Caco-2 (cell line): Measurements from ENCODE around the gene ZNF778. TPM values are rescaled to one million over a fixed set of nuclear protein-coding genes. Genes with fewer than 3 reads are reported as not detected.

Source experiments
- BruUV-seq: library from RNA; stranded (reverse); fragments of 400-500 nt; replicated peaks from 2 replicates; lab custom pipeline; 2021; lab: Mats Ljungman, UMichigan
- CTCF ChIA-PET: fragments of 300-600 bp; sonication (Branson Sonifier 250); formaldehyde crosslinking; loops from one replicate; lab custom pipeline; 2022; ENCODE audit warnings: antibody characterized with exemption; lab: Charles Lee
- POLR2A ChIA-PET: fragments of 300-600 bp; sonication (Branson Sonifier 250); formaldehyde crosslinking; loops from one replicate; lab custom pipeline; 2022; ENCODE audit warnings: antibody characterized with exemption; lab: Charles Lee
- DNase-seq, 2 experiments: peaks; one replicate each; pipeline versions ENCODE4 v3.0.0 to v3.0.0-alpha.2; 2020 to 2022
- H3K27me3 ChIP-seq: replicated peaks from 2 replicates; pipeline ENCODE4 v1.6.0; 2011; ENCODE audit warnings: low read length; ENCODE audit not compliant: control insufficient read depth, insufficient read depth
- H3K36me3 ChIP-seq: 2 replicates; pipeline ENCODE4 v1.5.1; 2011; ENCODE audit warnings: low read length; ENCODE audit not compliant: control insufficient read depth, insufficient read depth
- H3K4me1 ChIP-seq: fragments of 250-450 bp; sonication (Bioruptor Pico); 2 replicates; pipeline ENCODE4 v1.5.1; 2020; ENCODE audit warnings: mild to moderate bottlenecking
- H3K4me3 ChIP-seq: 2 replicates; pipeline ENCODE4 v1.5.1; 2011; ENCODE audit warnings: low read depth, mild to moderate bottlenecking, control low read depth, low read length
- H3K9me3 ChIP-seq: fragments of 250-450 bp; sonication (Bioruptor Pico); 2 replicates; pipeline ENCODE4 v1.5.1; 2020; ENCODE audit warnings: mild to moderate bottlenecking, moderate library complexity
- H3K27ac Mint-ChIP-seq: one replicate; pipeline ENCODE4 v1.8.0; 2022; ENCODE audit warnings: mixed read lengths; ENCODE audit not compliant: unreplicated experiment
- H3K27me3 Mint-ChIP-seq: one replicate; pipeline ENCODE4 v1.8.0; 2022; ENCODE audit warnings: mixed read lengths; ENCODE audit not compliant: insufficient read depth, unreplicated experiment
- H3K36me3 Mint-ChIP-seq: one replicate; pipeline ENCODE4 v1.8.0; 2022; ENCODE audit warnings: mild to moderate bottlenecking, mixed read lengths; ENCODE audit not compliant: insufficient read depth, unreplicated experiment
- H3K4me1 Mint-ChIP-seq: one replicate; pipeline ENCODE4 v1.8.0; 2022; ENCODE audit warnings: low read depth, mixed read lengths; ENCODE audit not compliant: unreplicated experiment
- H3K4me3 Mint-ChIP-seq: one replicate; pipeline ENCODE4 v1.8.0; 2022; ENCODE audit warnings: mild to moderate bottlenecking, moderate library complexity, mixed read lengths; ENCODE audit not compliant: unreplicated experiment
- H3K9me3 Mint-ChIP-seq: one replicate; pipeline ENCODE4 v1.8.0; 2022; ENCODE audit warnings: mixed read lengths; ENCODE audit not compliant: unreplicated experiment
- intact Hi-C: fragments of 100-400 bp; cut with micrococcal nuclease; formaldehyde crosslinking; loops from one replicate; pipeline ENCODE4 v1.10.0; 2022; ENCODE audit not compliant: unreplicated experiment
- total RNA-seq: library from RNA; stranded (reverse); gene quantifications from 2 replicates; pipeline ENCODE4 v1.2.3, GENCODE V29; 2022
- TF ChIP-seq, protein P1 (sequence below), 2 experiments: fragments of 200-600 bp in 1 of 2; IDR thresholded peaks; 1 replicate in 1 of 2; 2 replicates in 1 of 2; pipeline versions ENCODE4 v1.5.1 to v1.8.0; 2011 to 2022; ENCODE audit warnings: antibody characterized with exemption in 1 of 2, control low read depth in 1 of 2, inconsistent platforms in 1 of 2, low read depth in 1 of 2, low read length in 1 of 2, mild to moderate bottlenecking in 1 of 2, moderate library complexity in 1 of 2; ENCODE audit not compliant: insufficient read depth in 1 of 2, severe bottlenecking in 1 of 2, unreplicated experiment in 1 of 2

Gene ZNF778
- total RNA-seq, 1 experiment from 2014 or later, result 18.1 TPM

DNA sequence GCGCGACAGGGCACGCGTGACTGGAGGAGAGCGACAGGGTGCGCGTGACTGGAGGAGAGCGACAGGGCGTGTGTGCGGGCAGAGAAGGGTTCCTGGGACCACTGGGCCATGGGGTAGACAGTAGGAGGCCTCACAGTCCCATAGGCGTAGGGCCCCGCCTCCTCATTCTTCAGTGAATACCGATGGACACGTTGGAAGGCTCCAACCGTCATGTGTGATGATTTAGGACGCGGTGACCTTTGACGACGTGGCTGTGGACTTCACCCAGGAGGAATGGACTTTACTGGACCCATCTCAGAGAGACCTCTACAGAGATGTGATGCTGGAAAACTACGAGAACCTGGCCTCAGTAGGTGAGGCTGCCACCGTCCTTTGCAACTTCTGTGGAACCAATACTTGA lies 5.4 kb downstream of the ZNF778 start:
- intact Hi-C loops, result no loop called here
- Histone ChIP-seq H3K9me3 (0 out of 2 replicates have a peak, but pooled peaks cover 3% of the 10 kb centered on the region), H3K4me1 (no peaks in the 10 kb centered on the region), H3K27me3 (no peaks in the 10 kb centered on the region), H3K36me3 (peaks cover 15% of the 10 kb centered on the region), H3K4me3 (no peak overlapping the region)
- Mint-ChIP-seq H3K27me3 (no peaks in the 10 kb centered on the region), H3K4me3 (no peak overlapping the region), H3K4me1 (no peaks in the 10 kb centered on the region), H3K27ac (no peak overlapping the region), H3K36me3 (peaks cover 69% of the 10 kb centered on the region), H3K9me3 (peaks cover 25% of the 10 kb centered on the region)
- BruUV-seq, result no TSS peak
- TF ChIP-seq, protein P1, sequence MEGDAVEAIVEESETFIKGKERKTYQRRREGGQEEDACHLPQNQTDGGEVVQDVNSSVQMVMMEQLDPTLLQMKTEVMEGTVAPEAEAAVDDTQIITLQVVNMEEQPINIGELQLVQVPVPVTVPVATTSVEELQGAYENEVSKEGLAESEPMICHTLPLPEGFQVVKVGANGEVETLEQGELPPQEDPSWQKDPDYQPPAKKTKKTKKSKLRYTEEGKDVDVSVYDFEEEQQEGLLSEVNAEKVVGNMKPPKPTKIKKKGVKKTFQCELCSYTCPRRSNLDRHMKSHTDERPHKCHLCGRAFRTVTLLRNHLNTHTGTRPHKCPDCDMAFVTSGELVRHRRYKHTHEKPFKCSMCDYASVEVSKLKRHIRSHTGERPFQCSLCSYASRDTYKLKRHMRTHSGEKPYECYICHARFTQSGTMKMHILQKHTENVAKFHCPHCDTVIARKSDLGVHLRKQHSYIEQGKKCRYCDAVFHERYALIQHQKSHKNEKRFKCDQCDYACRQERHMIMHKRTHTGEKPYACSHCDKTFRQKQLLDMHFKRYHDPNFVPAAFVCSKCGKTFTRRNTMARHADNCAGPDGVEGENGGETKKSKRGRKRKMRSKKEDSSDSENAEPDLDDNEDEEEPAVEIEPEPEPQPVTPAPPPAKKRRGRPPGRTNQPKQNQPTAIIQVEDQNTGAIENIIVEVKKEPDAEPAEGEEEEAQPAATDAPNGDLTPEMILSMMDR (IDR thresholded peaks at IDR 0.05; ENCODE audit: insufficient read depth in 1 of 2, low read depth in 1 of 2, low read length in 1 of 2, severe bottlenecking in 1 of 2, unreplicated experiment in 1 of 2), result no peak
- DNase-seq, result no peak
- ChIA-PET CTCF (no interaction called here), POLR2A (no interaction called here)

- Mint-ChIP-seq H3K27me3 (no peaks in the 10 kb centered on the region), H3K9me3 (peaks cover 33% of the 10 kb centered on the region), H3K27ac (no peak overlapping the region), H3K4me3 (no peak overlapping the region), H3K36me3 (peaks cover 80% of the 10 kb centered on the region), H3K4me1 (no peaks in the 10 kb centered on the region)
- peaks cover 18% of the 10 kb centered on the region for H3K36me3 ChIP-seq
- ChIA-PET CTCF (no interaction called here), POLR2A (no interaction called here)
- intact Hi-C loops, result no loop called here
- no peaks in the 10 kb centered on the region for H3K4me1 ChIP-seq
- no TSS peak for BruUV-seq
- TF ChIP-seq, protein P1 (IDR thresholded peaks at IDR 0.05; ENCODE audit: insufficient read depth in 1 of 2, low read depth in 1 of 2, low read length in 1 of 2, severe bottlenecking in 1 of 2, unreplicated experiment in 1 of 2), result no peak
- DNase-seq, result no peak
- no peak overlapping the region for H3K4me3 ChIP-seq
- H3K9me3 ChIP-seq, result 0 out of 2 replicates have a peak, but pooled peaks cover 3% of the 10 kb centered on the region
- H3K27me3 ChIP-seq, result no peaks in the 10 kb centered on the region
Observed at GRCh38 chr16:89224665-89225064, 7.2 kb downstream of the ZNF778 start.

GRCh38 chr16:89230255-89230654 lies 12.8 kb downstream of the ZNF778 start:
- Mint-ChIP-seq H3K27me3 (no peaks in the 10 kb centered on the region), H3K9me3 (peaks cover 47% of the 10 kb centered on the region), H3K36me3 (peaks cover 69% of the 10 kb centered on the region), H3K4me3 (no peak overlapping the region), H3K4me1 (no peaks in the 10 kb centered on the region), H3K27ac (no peak overlapping the region)
- intact Hi-C loops, result no loop called here
- ChIA-PET CTCF (no interaction called here), POLR2A (no interaction called here)
- Histone ChIP-seq H3K4me3 (no peak overlapping the region), H3K4me1 (no peaks in the 10 kb centered on the region), H3K9me3 (peaks cover 7% of the 10 kb centered on the region; the same call in 1 of the 2 replicates), H3K36me3 (peaks cover 17% of the 10 kb centered on the region), H3K27me3 (no peaks in the 10 kb centered on the region)
- TF ChIP-seq, protein P1 (IDR thresholded peaks at IDR 0.05; ENCODE audit: insufficient read depth in 1 of 2, low read depth in 1 of 2, low read length in 1 of 2, severe bottlenecking in 1 of 2, unreplicated experiment in 1 of 2), result no peak
- no peak for DNase-seq
- no TSS peak for BruUV-seq
